ENCODE results near the gene NUP93. TPM values are rescaled to one million over a fixed set of nuclear protein-coding genes. Genes with fewer than 3 reads are reported as not detected.

The NUP93 gene
- total RNA-seq, 1 experiment from 2014 or later: 102 TPM

DNA sequence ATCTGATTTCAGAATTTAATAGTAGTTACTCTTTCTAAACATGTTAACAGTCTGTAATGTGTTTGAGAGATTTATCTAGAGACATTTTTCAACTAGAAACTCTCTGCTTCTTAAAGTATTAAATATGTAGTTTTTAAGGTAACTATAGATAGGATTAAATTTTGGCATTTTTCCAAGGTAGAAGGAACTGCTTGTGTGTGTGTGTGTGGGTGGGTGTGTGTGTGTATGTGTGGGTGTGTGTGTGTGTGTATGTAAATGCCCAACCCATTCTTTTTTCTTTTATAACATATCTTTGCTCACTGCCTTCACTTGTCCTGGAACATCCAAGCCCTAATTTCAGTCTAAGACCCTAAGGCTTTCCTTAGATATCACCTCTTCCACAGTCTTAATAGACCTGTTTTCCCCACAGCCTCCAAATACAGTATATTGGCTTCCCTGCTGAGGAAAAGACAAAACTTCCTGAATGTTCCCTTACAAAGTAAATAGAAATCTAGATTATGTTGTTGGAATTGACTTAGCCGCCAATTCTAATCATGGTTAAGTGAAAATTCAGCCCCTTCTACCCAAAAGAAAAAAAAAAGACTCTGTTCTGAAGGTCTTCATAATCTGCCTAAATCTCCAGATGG, 33.5 kb downstream of the NUP93 start:
- DNase-seq (ENCODE audit: low read depth in 1 of 2, low spot score in 2 of 2): no peak

GRCh38 chr16:56764835-56765234, 34.9 kb downstream of the NUP93 start:
- H3K4me3 ChIP-seq: no peak overlapping the region
- H3K36me3 ChIP-seq: peaks cover 58% of the 10 kb centered on the region
- no peaks in the 10 kb centered on the region for H3K4me1 ChIP-seq (replicated peaks)
- no peak for DNase-seq (ENCODE audit: low read depth in 1 of 2, low spot score in 2 of 2)
- no peaks in the 10 kb centered on the region for H3K27me3 ChIP-seq (replicated peaks)
- H3K9me3 ChIP-seq (replicated peaks): no peaks in the 10 kb centered on the region
- no peak overlapping the region for H3K27ac ChIP-seq

More for the DNA sequence above, 33.5 kb downstream of the NUP93 start:
- H3K4me1 ChIP-seq (replicated peaks): no peaks in the 10 kb centered on the region
- no peaks in the 10 kb centered on the region for H3K9me3 ChIP-seq (replicated peaks)
- no peaks in the 10 kb centered on the region for H3K27me3 ChIP-seq (replicated peaks)
- H3K36me3 ChIP-seq: peaks cover 70% of the 10 kb centered on the region
- H3K4me3 ChIP-seq: no peak overlapping the region
- no peak overlapping the region for H3K27ac ChIP-seq

DNA sequence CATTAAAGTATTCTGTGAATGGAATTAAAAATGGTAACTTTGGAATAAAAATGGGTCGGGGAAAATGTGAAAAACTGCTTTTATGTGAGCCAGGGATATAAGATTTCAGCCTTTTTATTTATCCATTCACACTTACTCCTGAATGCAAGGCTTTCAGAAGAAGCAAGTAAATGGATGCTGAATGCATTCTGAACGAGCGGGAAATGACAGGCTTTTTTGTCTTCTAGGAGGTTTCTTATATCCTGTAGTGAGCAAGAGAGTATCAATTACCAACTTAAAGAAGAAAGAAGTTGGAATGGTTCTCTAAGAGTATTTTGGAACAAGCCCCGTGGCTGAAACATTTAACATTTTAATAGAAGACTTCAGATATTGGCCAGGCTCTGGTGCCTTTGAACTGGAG, 36.0 kb downstream of the NUP93 start:
- DNase-seq (ENCODE audit: low read depth in 1 of 2, low spot score in 2 of 2): no peak
- Histone ChIP-seq H3K27me3 (replicated peaks) (no peaks in the 10 kb centered on the region), H3K4me3 (no peak overlapping the region), H3K27ac (no peak overlapping the region), H3K4me1 (replicated peaks) (peaks cover 1% of the 10 kb centered on the region), H3K36me3 (peaks cover 47% of the 10 kb centered on the region), H3K9me3 (replicated peaks) (no peaks in the 10 kb centered on the region)

GRCh38 chr16:56767024-56767423, 37.1 kb downstream of the NUP93 start:
- Histone ChIP-seq H3K36me3 (peaks cover 38% of the 10 kb centered on the region), H3K27ac (no peak overlapping the region), H3K4me3 (no peak overlapping the region), H3K4me1 (replicated peaks) (peaks cover 12% of the 10 kb centered on the region), H3K27me3 (replicated peaks) (no peaks in the 10 kb centered on the region), H3K9me3 (replicated peaks) (no peaks in the 10 kb centered on the region)
- no peak for DNase-seq (ENCODE audit: low read depth in 1 of 2, low spot score in 2 of 2)

DNA sequence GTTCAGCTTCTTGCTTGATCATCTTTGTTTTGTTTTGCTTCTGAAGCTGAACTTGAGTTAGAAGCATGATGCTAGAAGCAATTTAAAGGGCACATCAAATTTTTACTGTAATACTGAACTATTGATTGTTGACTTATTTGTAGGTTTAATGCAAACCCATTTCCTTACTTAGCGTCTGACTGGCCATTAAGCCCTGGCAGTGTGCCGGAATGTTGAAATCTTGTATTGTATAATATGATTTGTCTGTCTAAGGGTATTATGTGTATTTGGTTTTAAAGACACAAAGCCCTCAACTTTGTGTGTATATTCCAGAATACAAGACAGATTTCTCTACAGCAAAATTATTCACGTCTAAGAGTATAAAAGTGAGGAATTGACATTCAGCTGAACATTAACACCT, 39.7 kb downstream of the NUP93 start:
- peaks cover 13% of the 10 kb centered on the region; the same call in 1 of the 2 replicates for H3K36me3 ChIP-seq
- no peak for DNase-seq (ENCODE audit: low read depth in 1 of 2, low spot score in 2 of 2)
- no peaks in the 10 kb centered on the region for H3K9me3 ChIP-seq (replicated peaks)
- no peak overlapping the region for H3K27ac ChIP-seq
- H3K4me3 ChIP-seq: no peak overlapping the region
- H3K27me3 ChIP-seq (replicated peaks): no peaks in the 10 kb centered on the region
- H3K4me1 ChIP-seq (replicated peaks): peaks cover 16% of the 10 kb centered on the region

DNA sequence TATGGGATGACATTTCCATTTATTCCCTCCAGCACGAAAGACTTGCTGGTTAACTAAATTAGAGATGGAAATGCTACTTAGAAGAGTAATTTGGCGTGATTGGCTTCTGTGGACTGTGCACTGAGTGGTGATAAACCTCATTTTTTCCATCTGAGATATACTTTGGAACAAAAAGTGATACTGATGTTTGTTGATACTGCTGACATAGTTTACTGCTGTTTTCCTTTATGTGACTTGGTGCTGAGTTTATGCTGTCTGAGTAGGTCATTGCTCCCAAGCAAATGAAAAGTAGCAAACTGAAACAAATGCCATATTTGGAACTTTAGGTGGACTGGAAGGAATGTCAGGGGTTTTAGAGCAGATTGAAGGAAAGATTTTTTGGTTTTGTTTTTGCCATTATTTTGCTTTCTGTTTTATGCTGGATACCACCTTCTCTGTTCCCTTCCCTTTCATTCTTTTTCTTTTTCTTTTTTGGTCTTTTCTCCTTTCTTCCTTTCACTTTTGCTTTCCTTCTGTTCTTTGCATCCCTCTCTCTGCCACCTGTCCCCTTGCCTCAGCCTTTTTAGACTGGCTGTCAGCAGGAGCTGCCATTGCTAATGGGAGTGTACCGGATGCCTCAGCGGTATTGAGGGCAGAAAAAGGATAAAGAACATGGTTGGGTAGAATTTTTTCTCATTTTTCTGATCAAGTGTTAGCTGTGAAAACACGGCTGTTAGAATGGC, 41.8 kb downstream of the NUP93 start:
- Histone ChIP-seq H3K27ac (no peak overlapping the region), H3K36me3 (0 out of 2 replicates have a peak, but pooled peaks cover 2% of the 10 kb centered on the region), H3K27me3 (replicated peaks) (no peaks in the 10 kb centered on the region), H3K4me1 (replicated peaks) (peaks cover 16% of the 10 kb centered on the region), H3K4me3 (no peak overlapping the region), H3K9me3 (replicated peaks) (no peaks in the 10 kb centered on the region)
- DNase-seq (ENCODE audit: low read depth in 1 of 2, low spot score in 2 of 2): peak in 1 of 2 experiments; percentile 30

- Histone ChIP-seq H3K27me3 (replicated peaks) (no peaks in the 10 kb centered on the region), H3K4me3 (no peak overlapping the region), H3K27ac (no peak overlapping the region), H3K9me3 (replicated peaks) (no peaks in the 10 kb centered on the region), H3K36me3 (no peaks in the 10 kb centered on the region), H3K4me1 (replicated peaks) (peaks cover 16% of the 10 kb centered on the region)
- no peak for DNase-seq (ENCODE audit: low read depth in 1 of 2, low spot score in 2 of 2)
Observed at GRCh38 chr16:56773532-56773931, 43.6 kb downstream of the NUP93 start.

DNA sequence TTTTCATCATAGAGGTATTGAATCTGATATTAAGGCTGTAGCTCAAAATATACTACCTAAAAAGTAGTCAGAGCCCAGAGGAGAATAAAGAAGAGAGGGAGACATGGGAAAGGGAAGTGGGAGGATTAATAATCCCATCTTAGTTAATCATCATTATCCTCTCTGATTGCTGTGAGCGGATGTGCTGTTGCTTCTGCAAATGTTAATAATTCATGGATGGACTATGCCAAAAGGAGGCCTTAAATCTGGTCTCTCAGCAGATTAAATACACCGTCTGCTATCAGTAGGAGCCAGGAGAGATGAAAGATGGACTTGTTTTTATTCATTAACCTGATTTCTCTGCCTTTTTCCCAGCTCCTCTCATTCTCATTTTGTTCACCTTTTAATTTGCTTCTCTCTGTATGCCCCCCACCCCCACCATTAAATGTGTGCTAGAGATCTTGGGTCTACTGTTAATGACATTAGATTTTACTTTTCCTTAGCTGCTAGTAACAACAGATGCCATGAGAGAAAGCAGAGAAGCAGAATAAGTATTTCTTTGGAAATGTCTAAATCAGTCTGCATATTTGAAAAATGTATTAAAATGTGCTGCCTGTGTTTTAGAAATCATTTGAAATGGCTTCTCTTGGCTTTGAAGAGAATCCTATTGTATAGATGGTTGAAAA, 44.2 kb downstream of the NUP93 start:
- no peak for DNase-seq (ENCODE audit: low read depth in 1 of 2, low spot score in 2 of 2)
- no peaks in the 10 kb centered on the region for H3K9me3 ChIP-seq (replicated peaks)
- H3K27me3 ChIP-seq (replicated peaks): no peaks in the 10 kb centered on the region
- H3K4me1 ChIP-seq (replicated peaks): peaks cover 16% of the 10 kb centered on the region
- no peaks in the 10 kb centered on the region for H3K36me3 ChIP-seq
- no peak overlapping the region for H3K4me3 ChIP-seq
- H3K27ac ChIP-seq: no peak overlapping the region

DNA sequence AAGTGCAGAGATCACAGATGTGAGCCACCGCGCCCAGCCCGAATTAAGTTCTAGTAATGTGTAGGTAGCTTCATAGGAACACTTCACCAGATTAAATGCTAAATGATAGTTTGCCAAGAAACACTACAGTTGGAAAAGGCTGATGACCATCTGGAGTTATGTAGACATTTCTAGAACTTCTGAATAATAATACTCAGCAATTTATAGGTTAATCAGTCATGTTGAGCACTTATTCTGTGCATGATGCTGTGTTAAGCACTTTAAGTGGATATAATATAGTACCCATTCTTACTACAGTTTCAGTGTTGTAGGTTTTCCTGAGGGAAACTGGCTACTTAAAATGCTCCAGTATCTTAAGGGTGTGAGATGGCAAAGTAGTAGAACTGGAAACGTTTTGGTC, 45.2 kb downstream of the NUP93 start:
- H3K9me3 ChIP-seq (replicated peaks): no peaks in the 10 kb centered on the region
- DNase-seq (ENCODE audit: low read depth in 1 of 2, low spot score in 2 of 2): no peak
- H3K36me3 ChIP-seq: no peaks in the 10 kb centered on the region
- H3K4me1 ChIP-seq (replicated peaks): peaks cover 25% of the 10 kb centered on the region
- no peak overlapping the region for H3K27ac ChIP-seq
- no peak overlapping the region for H3K4me3 ChIP-seq
- H3K27me3 ChIP-seq (replicated peaks): no peaks in the 10 kb centered on the region

- H3K4me1 ChIP-seq (replicated peaks): peaks cover 24% of the 10 kb centered on the region
- DNase-seq (ENCODE audit: low read depth in 1 of 2, low spot score in 2 of 2): no peak
- no peaks in the 10 kb centered on the region for H3K36me3 ChIP-seq
- no peak overlapping the region for H3K27ac ChIP-seq
- no peak overlapping the region for H3K4me3 ChIP-seq
- H3K9me3 ChIP-seq (replicated peaks): no peaks in the 10 kb centered on the region
- H3K27me3 ChIP-seq (replicated peaks): no peaks in the 10 kb centered on the region
Observed at GRCh38 chr16:56776562-56776961, 46.6 kb downstream of the NUP93 start.

DNA sequence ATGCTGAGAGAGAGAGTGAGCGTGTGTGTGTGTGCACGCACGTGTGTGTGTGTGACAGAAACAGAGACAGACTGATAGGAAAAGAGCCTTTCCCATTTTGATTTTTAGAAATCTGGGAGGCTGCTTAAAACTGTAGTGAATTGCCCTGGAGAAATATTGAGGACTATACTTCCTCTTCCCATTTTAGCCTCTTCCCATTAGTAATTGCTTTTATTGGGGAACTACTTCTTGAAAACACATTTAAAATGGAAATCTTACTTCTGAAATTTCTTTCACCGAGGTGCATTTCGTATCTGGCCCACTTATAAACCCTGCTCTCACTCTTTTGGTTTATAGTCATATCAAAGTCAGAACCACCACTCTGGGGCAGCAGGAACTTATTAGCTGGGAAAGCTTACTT, 47.1 kb downstream of the NUP93 start:
- Histone ChIP-seq H3K27ac (no peak overlapping the region), H3K36me3 (no peaks in the 10 kb centered on the region), H3K4me1 (replicated peaks) (peaks cover 20% of the 10 kb centered on the region)

GRCh38 chr16:56777482-56777881, 47.6 kb downstream of the NUP93 start:
- DNase-seq (ENCODE audit: low read depth in 1 of 2, low spot score in 2 of 2): no peak
- peaks cover 16% of the 10 kb centered on the region for H3K4me1 ChIP-seq (replicated peaks)

More for the DNA sequence above, 47.1 kb downstream of the NUP93 start:
- no peaks in the 10 kb centered on the region for H3K9me3 ChIP-seq (replicated peaks)
- H3K27me3 ChIP-seq (replicated peaks): no peaks in the 10 kb centered on the region
- DNase-seq (ENCODE audit: low read depth in 1 of 2, low spot score in 2 of 2): no peak
- H3K4me3 ChIP-seq: no peak overlapping the region

DNA sequence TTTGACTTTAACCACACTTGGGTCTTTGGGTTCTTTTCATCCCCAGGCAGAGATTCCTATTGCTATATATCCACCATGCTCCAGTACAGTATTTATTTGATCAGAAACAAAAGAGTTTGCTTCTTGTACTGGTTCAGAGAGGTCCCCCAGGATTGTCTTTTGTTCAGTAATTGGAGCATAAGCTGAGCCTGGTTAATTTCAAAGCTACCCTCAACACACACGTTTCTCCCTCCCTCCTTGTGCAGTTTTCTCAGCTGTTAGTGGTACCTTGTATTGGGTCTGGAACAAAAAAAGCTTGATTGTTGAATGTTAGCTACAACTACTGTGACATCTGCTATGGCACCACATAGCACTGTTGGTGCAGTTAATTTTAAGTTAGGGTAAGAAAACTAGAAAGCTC, 50.0 kb downstream of the NUP93 start:
- Histone ChIP-seq H3K9me3 (replicated peaks) (no peaks in the 10 kb centered on the region), H3K36me3 (no peaks in the 10 kb centered on the region)

More at GRCh38 chr16:56777482-56777881, 47.6 kb downstream of the NUP93 start:
- Histone ChIP-seq H3K4me3 (no peak overlapping the region), H3K27ac (no peak overlapping the region), H3K9me3 (replicated peaks) (no peaks in the 10 kb centered on the region), H3K36me3 (no peaks in the 10 kb centered on the region), H3K27me3 (replicated peaks) (no peaks in the 10 kb centered on the region)

GRCh38 chr16:56780646-56781045, 50.7 kb downstream of the NUP93 start:
- H3K27ac ChIP-seq: no peak overlapping the region

More for the DNA sequence above, 50.0 kb downstream of the NUP93 start:
- Histone ChIP-seq H3K4me3 (no peak overlapping the region), H3K27me3 (replicated peaks) (no peaks in the 10 kb centered on the region), H3K4me1 (replicated peaks) (peaks cover 16% of the 10 kb centered on the region), H3K27ac (no peak overlapping the region)
- DNase-seq (ENCODE audit: low read depth in 1 of 2, low spot score in 2 of 2): no peak

More at GRCh38 chr16:56780646-56781045, 50.7 kb downstream of the NUP93 start:
- Histone ChIP-seq H3K27me3 (replicated peaks) (no peaks in the 10 kb centered on the region), H3K4me1 (replicated peaks) (peaks cover 16% of the 10 kb centered on the region), H3K4me3 (no peak overlapping the region), H3K36me3 (no peaks in the 10 kb centered on the region), H3K9me3 (replicated peaks) (no peaks in the 10 kb centered on the region)
- DNase-seq (ENCODE audit: low read depth in 1 of 2, low spot score in 2 of 2): no peak

All from SJSA1 (cell line).